ENCODE data around the gene GTF3C5. TPM values are rescaled to one million over a fixed set of nuclear protein-coding genes. Genes with fewer than 3 reads are reported as not detected.

GTF3C5 gene
- total and polyA plus RNA-seq, 9 of the 15 experiments (the other 6 are each of a cell fraction or from before 2014, with no cell fraction given) = 3.8 to 118 (median 83.7) TPM

GRCh38 chr9:132984202-132985070 lies 46.4 kb upstream of the GTF3C5 start (continued):
- no peak for TF ChIP-seq ZBTB12 (CRISPR knock-in tag; IDR thresholded peaks at IDR 0.05)
- 0 out of 4 replicates have a peak, but pooled peaks of 1 of the 2 experiments have one; percentile 26 for TF ChIP-seq FOXK2 (conservative IDR thresholded peaks at IDR 0.05 in 1 of 2, IDR thresholded peaks at IDR 0.05 in 1 of 2; ENCODE audit: low read depth in 2 of 2)
- no peak for TF ChIP-seq TEAD2 (tag; IDR thresholded peaks at IDR 0.05)
- 0 out of 2 replicates have a peak, but pooled peaks have one; percentile 14 for TF ChIP-seq ELF4 (CRISPR knock-in tag; IDR thresholded peaks at IDR 0.05)
- TF ChIP-seq ETV1 (tag; conservative IDR thresholded peaks at IDR 0.05; ENCODE audit: low read depth) = no peak
- no peak for TF ChIP-seq EGR1 (conservative IDR thresholded peaks at IDR 0.05)
- TF ChIP-seq TRIM24 (IDR thresholded peaks at IDR 0.05) = peak; percentile 74
- no peak for TF ChIP-seq ZNF79 (CRISPR knock-in tag; IDR thresholded peaks at IDR 0.05; ENCODE audit: low read depth)
- TF ChIP-seq ZEB2 (IDR thresholded peaks at IDR 0.05) = 0 out of 2 replicates have a peak, but pooled peaks have one; percentile 31
- peak; percentile 93 for TF ChIP-seq KLF16 (IDR thresholded peaks at IDR 0.05)
- no peak for TF ChIP-seq C11orf30 (IDR thresholded peaks at IDR 0.05; ENCODE audit: low read depth)
- peak; percentile 75 for TF ChIP-seq MBD2 (IDR thresholded peaks at IDR 0.05; ENCODE audit: borderline replicate concordance, low read depth)
- peak; percentile 90 for TF ChIP-seq ARID1B (IDR thresholded peaks at IDR 0.05)
- TF ChIP-seq SMARCA5 (IDR thresholded peaks at IDR 0.05) = peak; percentile 51; the same call in 1 of the 2 replicates
- peak; percentile 77 for TF ChIP-seq SMARCA4 (IDR thresholded peaks at IDR 0.05)
- TF ChIP-seq TCF3 (CRISPR knock-in tag; IDR thresholded peaks at IDR 0.05) = peak; percentile 92
- TF ChIP-seq ARHGAP35 (IDR thresholded peaks at IDR 0.05; ENCODE audit: partially characterized antibody) = no peak
- no peak for TF ChIP-seq ZNF232 (CRISPR knock-in tag; IDR thresholded peaks at IDR 0.05)
- peak; percentile 92 for TF ChIP-seq TAL1 (IDR thresholded peaks at IDR 0.05)
- TF ChIP-seq GTF3C2 (IDR thresholded peaks at IDR 0.05; ENCODE audit: borderline replicate concordance, extremely low read depth, insufficient read length) = no peak
- TF ChIP-seq, protein P1, sequence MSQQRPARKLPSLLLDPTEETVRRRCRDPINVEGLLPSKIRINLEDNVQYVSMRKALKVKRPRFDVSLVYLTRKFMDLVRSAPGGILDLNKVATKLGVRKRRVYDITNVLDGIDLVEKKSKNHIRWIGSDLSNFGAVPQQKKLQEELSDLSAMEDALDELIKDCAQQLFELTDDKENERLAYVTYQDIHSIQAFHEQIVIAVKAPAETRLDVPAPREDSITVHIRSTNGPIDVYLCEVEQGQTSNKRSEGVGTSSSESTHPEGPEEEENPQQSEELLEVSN (IDR thresholded peaks at IDR 0.05; ENCODE audit: borderline replicate concordance in 1 of 2, extremely low read depth in 1 of 2, insufficient read depth in 1 of 2, insufficient read length in 1 of 2, low read depth in 1 of 2, low read length in 1 of 2, poor library complexity in 1 of 2, severe bottlenecking in 1 of 2) = peak; percentile 39 to 73
- 0 out of 2 replicates have a peak, but pooled peaks have one; percentile 22 for TF ChIP-seq POLR2A (conservative IDR thresholded peaks at IDR 0.05)
- no peak for TF ChIP-seq FUS (optimal IDR thresholded peaks at IDR 0.05; ENCODE audit: low read depth, low read length)
- TF ChIP-seq HMGN3 (IDR thresholded peaks at IDR 0.05; ENCODE audit: borderline replicate concordance, extremely low read depth, insufficient read length, low read depth, low read length) = peak; percentile 63
